HG02588 (cell line): ENCODE data around the gene HESX1.

Source experiments
- ATAC-seq: cut with Tn5 transposase; IDR thresholded peaks from one replicate; pipeline ENCODE4 v1.9.1; 2021; ENCODE audit warnings: mild to moderate bottlenecking, moderate library complexity; ENCODE audit not compliant: unreplicated experiment

HESX1 gene

GRCh38 chr3:57150113-57150581 is 49.6 kb downstream of the HESX1 start:
- ATAC-seq, result no peak
